ENCODE measurements around the gene MIER3. TPM values are rescaled to one million over a fixed set of nuclear protein-coding genes. Genes with fewer than 3 reads are reported as not detected.

MIER3 gene, protein sequence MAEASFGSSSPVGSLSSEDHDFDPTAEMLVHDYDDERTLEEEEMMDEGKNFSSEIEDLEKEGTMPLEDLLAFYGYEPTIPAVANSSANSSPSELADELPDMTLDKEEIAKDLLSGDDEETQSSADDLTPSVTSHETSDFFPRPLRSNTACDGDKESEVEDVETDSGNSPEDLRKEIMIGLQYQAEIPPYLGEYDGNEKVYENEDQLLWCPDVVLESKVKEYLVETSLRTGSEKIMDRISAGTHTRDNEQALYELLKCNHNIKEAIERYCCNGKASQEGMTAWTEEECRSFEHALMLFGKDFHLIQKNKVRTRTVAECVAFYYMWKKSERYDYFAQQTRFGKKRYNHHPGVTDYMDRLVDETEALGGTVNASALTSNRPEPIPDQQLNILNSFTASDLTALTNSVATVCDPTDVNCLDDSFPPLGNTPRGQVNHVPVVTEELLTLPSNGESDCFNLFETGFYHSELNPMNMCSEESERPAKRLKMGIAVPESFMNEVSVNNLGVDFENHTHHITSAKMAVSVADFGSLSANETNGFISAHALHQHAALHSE
- 10 to 100 TPM; 36.9 to 71.0 (median 48.8) TPM for total RNA-seq

DNA sequence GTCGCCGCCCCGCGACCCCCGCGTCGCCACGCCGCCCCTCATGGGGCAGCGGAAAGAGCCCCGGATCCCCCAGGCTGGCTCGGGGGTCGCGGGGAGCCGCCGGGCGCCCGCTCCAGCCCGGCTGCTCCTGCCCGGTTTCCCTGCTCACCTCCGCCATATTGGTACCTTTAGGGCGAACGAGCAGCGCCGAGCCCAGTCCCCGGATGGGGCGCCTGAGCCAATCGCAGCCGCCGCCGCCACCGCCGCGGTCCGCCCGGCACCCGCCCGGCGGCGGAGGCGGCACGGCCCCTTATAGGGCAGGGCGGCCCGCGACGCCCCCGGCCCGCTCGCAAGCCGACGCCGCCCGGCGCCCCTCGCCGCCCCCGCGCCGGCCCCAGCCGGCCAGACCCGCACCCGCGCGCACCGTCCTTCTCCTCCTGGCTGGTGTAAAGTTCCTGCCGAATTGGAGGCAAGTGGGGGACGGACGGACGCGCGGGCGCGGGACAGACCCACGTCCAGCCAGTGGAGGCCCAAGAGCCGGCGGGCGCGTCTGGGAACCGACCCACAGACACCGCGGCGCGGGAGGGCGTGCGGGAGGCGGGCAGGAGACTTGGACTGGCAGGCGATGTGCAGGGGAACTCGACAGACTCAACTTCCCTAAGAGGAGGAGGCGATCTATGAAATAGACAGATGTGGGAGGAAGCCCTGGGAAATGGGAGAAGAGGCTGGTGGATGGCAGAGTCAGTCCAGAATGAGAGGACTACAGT lies at the start of gene MIER3:
Gene MIER3 (minus strand): TSS at position 178 of the 746 bp plus-strand sequence. CDS start 21 bp downstream, at position 157.
- 0 to 1% methylated on average over 23 to 42 of the region's 89 CpGs for WGBS, 2 donors
- peak within 1 kb of the TSS; percentile 86 to 96 (median 91) for H3K27ac ChIP-seq
- H3K9me3 ChIP-seq, result no peaks in the 10 kb centered on the region
- H3K27me3 ChIP-seq, result no peaks in the 10 kb centered on the region
- H3K4me1 ChIP-seq, result peaks cover 0 to 28% (median 0%) of the 10 kb centered on the region in 4 donors
- DNase-seq (ENCODE audit: low spot score in 2 of 2), result peak; percentile 45 to 51
- H3K4me3 ChIP-seq, result peak within 1 kb of the TSS; percentile 80 to 96 (median 87)
- peaks cover 0 to 6% (median 0%) of the 10 kb centered on the region in 3 donors for H3K36me3 ChIP-seq
- no peak for TF ChIP-seq CTCF (IDR thresholded peaks at IDR 0.05)
- TF ChIP-seq POLR2A (IDR thresholded peaks at IDR 0.05), result no peak
- TF ChIP-seq EP300 (IDR thresholded peaks at IDR 0.05), result peak in 1 of 2 donors; percentile 25

GRCh38 chr5:56995596-56995995 lies 43.7 kb upstream of the MIER3 start:
- no peak overlapping the region for H3K27ac ChIP-seq
- TF ChIP-seq EP300 (IDR thresholded peaks at IDR 0.05), result no peak
- TF ChIP-seq CTCF (IDR thresholded peaks at IDR 0.05), result no peak
- TF ChIP-seq POLR2A (IDR thresholded peaks at IDR 0.05), result no peak
- H3K36me3 ChIP-seq, result no peaks in the 10 kb centered on the region
- H3K9me3 ChIP-seq, result no peaks in the 10 kb centered on the region
- 15 to 82% methylated on average over 1 of the region's 1 CpG for WGBS, 2 donors
- H3K4me1 ChIP-seq, result no peaks in the 10 kb centered on the region
- H3K27me3 ChIP-seq, result no peaks in the 10 kb centered on the region
- H3K4me3 ChIP-seq, result no peak overlapping the region
- DNase-seq (ENCODE audit: low spot score in 2 of 2), result no peak

GRCh38 chr5:56993241-56993640 lies 41.3 kb upstream of the MIER3 start:
- no peaks in the 10 kb centered on the region for H3K36me3 ChIP-seq
- WGBS, 2 donors, result 76 to 78% methylated on average over 2 of the region's 2 CpGs
- TF ChIP-seq EP300 (IDR thresholded peaks at IDR 0.05) (no peak), POLR2A (IDR thresholded peaks at IDR 0.05) (no peak), CTCF (IDR thresholded peaks at IDR 0.05) (no peak)

DNA sequence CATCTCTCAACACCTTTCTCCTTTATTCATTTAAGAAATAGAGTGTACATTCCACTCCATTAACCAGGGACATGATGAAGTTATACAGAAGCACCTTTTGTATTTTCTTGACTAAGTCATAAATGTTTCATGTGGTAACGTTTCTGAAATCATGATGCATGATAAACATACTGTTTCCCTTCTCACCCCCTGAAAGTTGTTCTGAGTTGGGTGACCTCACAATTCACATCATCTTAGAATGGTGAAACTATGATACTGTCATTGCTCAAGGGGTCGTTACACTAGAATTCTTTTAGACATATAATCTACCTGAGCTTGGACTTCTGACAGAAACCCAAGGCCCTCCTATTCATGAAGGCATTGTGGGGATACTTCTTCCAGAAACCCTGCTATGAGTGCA lies 37.8 kb upstream of the MIER3 start:
- TF ChIP-seq EP300 (IDR thresholded peaks at IDR 0.05) (no peak), POLR2A (IDR thresholded peaks at IDR 0.05) (no peak), CTCF (IDR thresholded peaks at IDR 0.05) (no peak)
- no peaks in the 10 kb centered on the region for H3K27me3 ChIP-seq
- H3K4me3 ChIP-seq, result no peak overlapping the region
- 66 to 74% methylated on average over 2 of the region's 2 CpGs for WGBS, 2 donors
- no peaks in the 10 kb centered on the region for H3K4me1 ChIP-seq
- no peaks in the 10 kb centered on the region for H3K36me3 ChIP-seq
- no peak overlapping the region for H3K27ac ChIP-seq
- no peaks in the 10 kb centered on the region for H3K9me3 ChIP-seq
- no peak for DNase-seq (ENCODE audit: low spot score in 2 of 2)

More at GRCh38 chr5:56993241-56993640, 41.3 kb upstream of the MIER3 start:
- Histone ChIP-seq H3K27ac (no peak overlapping the region), H3K4me3 (no peak overlapping the region), H3K4me1 (no peaks in the 10 kb centered on the region), H3K27me3 (no peaks in the 10 kb centered on the region), H3K9me3 (no peaks in the 10 kb centered on the region)
- DNase-seq (ENCODE audit: low spot score in 2 of 2), result no peak

Data from tibial nerve (tissue), 4 donors.